ENCODE data around the gene ERGIC3. TPM values are rescaled to one million over a fixed set of nuclear protein-coding genes. Genes with fewer than 3 reads are reported as not detected.

Gene ERGIC3
- total RNA-seq, 5 donors from 2014 or later (not counting 1 experiment from before 2014, with no cell fraction given): 135 to 180 (median 166) TPM

- Mint-ChIP-seq H3K9me3 (no peaks in the 10 kb centered on the region), H3K4me3 (no peak overlapping the region), H3K36me3 (no peaks in the 10 kb centered on the region), H3K27me3 (peaks cover 0 to 11% of the 10 kb centered on the region in 2 donors), H3K4me1 (peaks cover 0 to 14% (median 7%) of the 10 kb centered on the region in 3 donors), H3K27ac (no peak overlapping the region)
- no peaks in the 10 kb centered on the region for H3K9me3 ChIP-seq
- DNase-seq (no peak), ATAC-seq (replicated peaks in 1 of 4) (no peak)
- no peak overlapping the region for H3K4me3 ChIP-seq (ENCODE audit: control insufficient read depth in 1 of 2, extremely low read depth in 1 of 2, low read length in 1 of 2)
- 90% methylated on average over 4 of the region's 9 CpGs for WGBS (ENCODE audit: insufficient coverage)
- ChIA-PET POLR2A (interaction anchor here in 1 of 2 donors (0.6 kb wide), 1 partner anchor 1100 kb away, joined by 3 read pairs; no protein-coding TSS in a partner anchor), CTCF (no interaction called here)
- peaks cover 4 to 50% of the 10 kb centered on the region in 2 experiments for H3K27me3 ChIP-seq (replicated peaks in 1 of 2; ENCODE audit: control insufficient read depth in 2 of 2, extremely low read depth in 1 of 2, insufficient read depth in 2 of 2, low read length in 1 of 2)
- H3K27ac ChIP-seq (ENCODE audit: low read length): no peak overlapping the region
- peaks cover 0 to 19% of the 10 kb centered on the region in 2 experiments for H3K4me1 ChIP-seq (ENCODE audit: control insufficient read depth in 1 of 2, extremely low read depth in 1 of 2, insufficient read depth in 2 of 2, low read length in 2 of 2)
- no peaks in the 10 kb centered on the region for H3K36me3 ChIP-seq (ENCODE audit: control insufficient read depth in 2 of 2, extremely low read depth in 1 of 2, insufficient read depth in 1 of 2, low read length in 1 of 2)
Observed at GRCh38 chr20:35599776-35600120, 57.9 kb downstream of the ERGIC3 start.

- Mint-ChIP-seq H3K9me3 (no peaks in the 10 kb centered on the region), H3K27ac (no peak overlapping the region), H3K4me1 (peaks cover 0 to 14% (median 7%) of the 10 kb centered on the region in 3 donors), H3K27me3 (peaks cover 0 to 11% of the 10 kb centered on the region in 2 donors), H3K4me3 (peak overlapping the region; percentile 72 to 81 (median 75)), H3K36me3 (no peaks in the 10 kb centered on the region)
- Histone ChIP-seq H3K9me3 (no peaks in the 10 kb centered on the region), H3K4me3 (ENCODE audit: control insufficient read depth in 1 of 2, extremely low read depth in 1 of 2, low read length in 1 of 2) (peak overlapping the region; percentile 52 to 69), H3K27ac (ENCODE audit: low read length) (no peak overlapping the region), H3K27me3 (replicated peaks in 1 of 2; ENCODE audit: control insufficient read depth in 2 of 2, extremely low read depth in 1 of 2, insufficient read depth in 2 of 2, low read length in 1 of 2) (peaks cover 4 to 50% of the 10 kb centered on the region in 2 experiments), H3K36me3 (ENCODE audit: control insufficient read depth in 2 of 2, extremely low read depth in 1 of 2, insufficient read depth in 1 of 2, low read length in 1 of 2) (no peaks in the 10 kb centered on the region), H3K4me1 (ENCODE audit: control insufficient read depth in 1 of 2, extremely low read depth in 1 of 2, insufficient read depth in 2 of 2, low read length in 2 of 2) (peaks cover 0 to 19% of the 10 kb centered on the region in 2 experiments)
- ChIA-PET POLR2A (interaction anchor here (0.6 to 1.0 kb wide), 3 partner anchors 15 to 1099 kb away, joined by 3 read pairs; no protein-coding TSS in a partner anchor), CTCF (interaction anchor here in 1 of 2 donors (1.0 to 1.9 kb wide), 3 partner anchors 19 to 285 kb away, joined by 3 to 17 read pairs (median 4); no protein-coding TSS in a partner anchor)
- WGBS (ENCODE audit: insufficient coverage): 40% methylated on average over 23 of the region's 34 CpGs
- ATAC-seq (replicated peaks in 1 of 4) (no peak), DNase-seq (peak in 1 of 35 experiments; percentile 24)
Observed at GRCh38 chr20:35600176-35600992, 58.5 kb downstream of the ERGIC3 start.

GRCh38 chr20:35600993-35601973 lies 59.4 kb downstream of the ERGIC3 start:
- Mint-ChIP-seq H3K4me1 (peaks cover 0 to 14% (median 7%) of the 10 kb centered on the region in 3 donors), H3K27ac (no peak overlapping the region), H3K4me3 (peak overlapping the region; percentile 72 to 81 (median 75)), H3K9me3 (no peaks in the 10 kb centered on the region), H3K27me3 (peaks cover 0 to 11% of the 10 kb centered on the region in 2 donors), H3K36me3 (no peaks in the 10 kb centered on the region)
- Histone ChIP-seq H3K9me3 (no peaks in the 10 kb centered on the region), H3K36me3 (ENCODE audit: control insufficient read depth in 2 of 2, extremely low read depth in 1 of 2, insufficient read depth in 1 of 2, low read length in 1 of 2) (no peaks in the 10 kb centered on the region), H3K27ac (ENCODE audit: low read length) (no peak overlapping the region), H3K4me3 (ENCODE audit: control insufficient read depth in 1 of 2, extremely low read depth in 1 of 2, low read length in 1 of 2) (peak overlapping the region; percentile 52 to 69), H3K4me1 (ENCODE audit: control insufficient read depth in 1 of 2, extremely low read depth in 1 of 2, insufficient read depth in 2 of 2, low read length in 2 of 2) (peaks cover 0 to 19% of the 10 kb centered on the region in 2 experiments), H3K27me3 (replicated peaks in 1 of 2; ENCODE audit: control insufficient read depth in 2 of 2, extremely low read depth in 1 of 2, insufficient read depth in 2 of 2, low read length in 1 of 2) (peaks cover 4 to 53% of the 10 kb centered on the region in 2 experiments)
- POLR2A ChIA-PET: interaction anchor here in 1 of 2 donors (0.6 to 1.0 kb wide), 3 partner anchors 14 to 133 kb away, joined by 3 read pairs; partner anchors contain the start of gene SPAG4
- CTCF ChIA-PET: interaction anchor here in 1 of 2 donors (0.6 to 1.9 kb wide), 9 partner anchors 12 to 457 kb away, joined by 3 to 17 read pairs (median 4); partner anchors contain the start of genes ERGIC3, ROMO1 and SPAG4
- ATAC-seq (replicated peaks in 1 of 4) (peak; percentile 91 to 95 (median 92)), DNase-seq (peak; percentile 61 to 89 (median 75))
- under 1% methylated on average over 98 of the region's 103 CpGs for WGBS (ENCODE audit: insufficient coverage)

GRCh38 chr20:35601990-35602389 lies 60.1 kb downstream of the ERGIC3 start:
- H3K4me3 Mint-ChIP-seq: peak overlapping the region in 2 of 3 donors; percentile 34 to 81
- Histone ChIP-seq H3K4me3 (ENCODE audit: control insufficient read depth in 1 of 2, extremely low read depth in 1 of 2, low read length in 1 of 2) (peak overlapping the region; percentile 52 to 69), H3K36me3 (ENCODE audit: control insufficient read depth in 2 of 2, extremely low read depth in 1 of 2, insufficient read depth in 1 of 2, low read length in 1 of 2) (no peaks in the 10 kb centered on the region), H3K27ac (ENCODE audit: low read length) (no peak overlapping the region), H3K9me3 (no peaks in the 10 kb centered on the region), H3K27me3 (replicated peaks in 1 of 2; ENCODE audit: control insufficient read depth in 2 of 2, extremely low read depth in 1 of 2, insufficient read depth in 2 of 2, low read length in 1 of 2) (peaks cover 4 to 53% of the 10 kb centered on the region in 2 experiments), H3K4me1 (ENCODE audit: control insufficient read depth in 1 of 2, extremely low read depth in 1 of 2, insufficient read depth in 2 of 2, low read length in 2 of 2) (peaks cover 0 to 19% of the 10 kb centered on the region in 2 experiments)
- ATAC-seq (replicated peaks in 1 of 4) (no peak), DNase-seq (no peak)
- no peaks in the 10 kb centered on the region for H3K36me3 Mint-ChIP-seq
- no peak overlapping the region for H3K27ac Mint-ChIP-seq
- WGBS (ENCODE audit: insufficient coverage): 50% methylated on average over 20 of the region's 30 CpGs
- H3K4me1 Mint-ChIP-seq: peaks cover 0 to 14% (median 7%) of the 10 kb centered on the region in 3 donors
- H3K27me3 Mint-ChIP-seq: peaks cover 0 to 11% of the 10 kb centered on the region in 2 donors
- ChIA-PET CTCF (interaction anchor here in 1 of 2 donors (1.0 to 1.9 kb wide), 6 partner anchors 15 to 283 kb away, joined by 3 to 17 read pairs (median 4); partner anchors contain the start of genes ERGIC3, ROMO1 and SPAG4), POLR2A (interaction anchor here in 1 of 2 donors (0.6 kb wide), 1 partner anchor 14 kb away, joined by 3 read pairs; the partner anchor contains the start of gene SPAG4)
- H3K9me3 Mint-ChIP-seq: no peaks in the 10 kb centered on the region

- 87% methylated on average over 6 of the region's 15 CpGs for WGBS (ENCODE audit: insufficient coverage)
- peaks cover 0 to 11% of the 10 kb centered on the region in 2 donors for H3K27me3 Mint-ChIP-seq
- ChIA-PET CTCF (no interaction called here), POLR2A (no interaction called here)
- DNase-seq (no peak), ATAC-seq (replicated peaks in 1 of 4) (no peak)
- Histone ChIP-seq H3K9me3 (no peaks in the 10 kb centered on the region), H3K36me3 (ENCODE audit: control insufficient read depth in 2 of 2, extremely low read depth in 1 of 2, insufficient read depth in 1 of 2, low read length in 1 of 2) (no peaks in the 10 kb centered on the region), H3K27me3 (replicated peaks in 1 of 2; ENCODE audit: control insufficient read depth in 2 of 2, extremely low read depth in 1 of 2, insufficient read depth in 2 of 2, low read length in 1 of 2) (peaks cover 4 to 53% of the 10 kb centered on the region in 2 experiments), H3K27ac (ENCODE audit: low read length) (no peak overlapping the region), H3K4me1 (ENCODE audit: control insufficient read depth in 1 of 2, extremely low read depth in 1 of 2, insufficient read depth in 2 of 2, low read length in 2 of 2) (peaks cover 0 to 19% of the 10 kb centered on the region in 2 experiments), H3K4me3 (ENCODE audit: control insufficient read depth in 1 of 2, extremely low read depth in 1 of 2, low read length in 1 of 2) (no peak overlapping the region)
- peak overlapping the region in 2 of 3 donors; percentile 25 to 81 for H3K4me3 Mint-ChIP-seq
- no peaks in the 10 kb centered on the region for H3K36me3 Mint-ChIP-seq
- no peak overlapping the region for H3K27ac Mint-ChIP-seq
- no peaks in the 10 kb centered on the region for H3K9me3 Mint-ChIP-seq
- H3K4me1 Mint-ChIP-seq: peaks cover 0 to 14% (median 7%) of the 10 kb centered on the region in 3 donors
Observed at GRCh38 chr20:35602851-35603495, 61.1 kb downstream of the ERGIC3 start.
